Spleen (tissue), 11 donors: Measurements from ENCODE around the gene OR5D13. TPM values are rescaled to one million over a fixed set of nuclear protein-coding genes. Genes with fewer than 3 reads are reported as not detected.

ENCODE experiments used
- DNase-seq: peaks from one replicate; pipeline ENCODE4 v3.0.0-alpha.2; 2020
- H3K27ac ChIP-seq, 8 donors: fragments of 200-600 bp; sonication (generic) in 7 of 8; 1 replicate in 4 of 8; 2 replicates in 4 of 8; pipeline versions ENCODE4 v1.5.0 to v1.8.0; 2016 to 2021; ENCODE audit warnings: inconsistent platforms in 4 of 8, mild to moderate bottlenecking in 4 of 8, moderate library complexity in 1 of 8
- H3K27me3 ChIP-seq, 7 donors: fragments of 200-600 bp; sonication (generic) in 6 of 7; replicated peaks in 1 of 7; 1 replicate in 4 of 7; 2 replicates in 3 of 7; pipeline versions ENCODE4 v1.5.0 to v1.8.0; 2016 to 2021; ENCODE audit warnings: inconsistent platforms in 3 of 7, mild to moderate bottlenecking in 1 of 7
- H3K36me3 ChIP-seq, 6 donors: fragments of 200-600 bp; sonication (generic) in 5 of 6; 1 replicate in 4 of 6; 2 replicates in 2 of 6; pipeline versions ENCODE4 v1.5.0 to v1.8.0; 2016 to 2021; ENCODE audit warnings: inconsistent platforms in 2 of 6
- H3K4me1 ChIP-seq, 6 donors: fragments of 200-600 bp; sonication (generic) in 5 of 6; 1 replicate in 3 of 6; 2 replicates in 3 of 6; pipeline versions ENCODE4 v1.5.0 to v1.8.0; 2016 to 2021; ENCODE audit warnings: inconsistent platforms in 3 of 6
- H3K4me3 ChIP-seq, 8 donors: fragments of 200-600 bp; sonication (generic) in 7 of 8; 1 replicate in 4 of 8; 2 replicates in 4 of 8; pipeline versions ENCODE4 v1.5.0 to v1.8.0; 2016 to 2021; ENCODE audit warnings: inconsistent platforms in 4 of 8, mild to moderate bottlenecking in 4 of 8, moderate library complexity in 2 of 8
- H3K9me3 ChIP-seq, 8 donors: fragments of 200-600 bp; sonication (generic) in 7 of 8; 1 replicate in 4 of 8; 2 replicates in 4 of 8; pipeline versions ENCODE4 v1.5.0 to v1.8.0; 2016 to 2021; ENCODE audit warnings: inconsistent platforms in 4 of 8
- CTCF ChIP-seq, 11 experiments: fragments of 200-600 bp in 7 of 11; fragments of 450-650 bp in 4 of 11; sonication (generic) in 4 of 11; IDR thresholded peaks in 8 of 11; conservative IDR thresholded peaks in 3 of 11; 1 replicate in 7 of 11; 2 replicates in 4 of 11; pipeline versions ENCODE4 v1.4.0 to v1.8.0; 2016 to 2021; ENCODE audit warnings: antibody characterized with exemption in 11 of 11, inconsistent platforms in 4 of 11, mild to moderate bottlenecking in 1 of 11
- POLR2A ChIP-seq, 3 donors: fragments of 450-650 bp; IDR thresholded peaks; one replicate each; pipeline ENCODE4 v1.5.1; 2017; ENCODE audit warnings: antibody characterized with exemption in 3 of 3, mild to moderate bottlenecking in 1 of 3
- POLR2AphosphoS5 ChIP-seq, 3 donors: sonication (generic); formaldehyde crosslinking; IDR thresholded peaks; one replicate each; pipeline ENCODE4 v1.5.1; 2017; ENCODE audit warnings: antibody characterized with exemption in 3 of 3
- WGBS, 5 donors: extraction: QIAGEN DNeasy Blood & Tissue Kit in 3 of 5; methylation state at CpG; one replicate each; pipeline versions ENCODE4 v1.1.5 to v1.1.7; 2013 to 2018; 5-methylcytosine and 5-hydroxymethylcytosine counted together
- intact Hi-C: fragments of 100-400 bp; cut with DNase I; formaldehyde crosslinking; loops from one replicate; pipeline ENCODE4 v1.15.0; 2023; ENCODE audit warnings: low total_unique reads
- polyA plus RNA-seq, 3 donors: library from polyadenylated mRNA; stranded (reverse); fragments of 200-250 nt; gene quantifications; one replicate each; pipeline ENCODE4 v1.2.1, GENCODE V29; 2013
- total RNA-seq, 7 donors: library from RNA; depleted of rRNA in 3 of 7; stranded (reverse); fragments of >200 nt in 3 of 7; fragmentation: NEBNext Ultra II Directional in 4 of 7; extraction: Animal tissue kit (Norgen Biotek cat#: 25700) in 4 of 7; gene quantifications; one replicate each; pipeline versions ENCODE4 v1.1.0 to v1.2.1, GENCODE V29; 2016 to 2021
- donor health status: healthy with polysubstance abuse.
- donor health status: DM: no; HTN: no; CAD: no; lungs with moderate emphysema.
- donor health status: DM: no; HTN: no; CAD: no.
- donor health status: Bipolar disorder and iron deficiency.
- donor health status: healthy.
- donor health status: DM: no; HTN: no; CAD: no.
- donor health status: DM: yes; HTN: yes; CAD: no.

The OR5D13 gene
- total and polyA plus RNA-seq, 10 donors = not detected

- H3K9me3 ChIP-seq = peaks cover 0 to 26% (median 11%) of the 10 kb centered on the region in 8 donors
- DNase-seq = no peak
- H3K27ac ChIP-seq = no peak overlapping the region
- TF ChIP-seq POLR2AphosphoS5 (IDR thresholded peaks at IDR 0.05) (no peak), POLR2A (IDR thresholded peaks at IDR 0.05) (no peak)
- no peaks in the 10 kb centered on the region for H3K4me1 ChIP-seq
- WGBS, 5 donors = 45 to 81% (median 60%) methylated on average over 2 of the region's 2 CpGs
- intact Hi-C loops = no loop called here
- H3K4me3 ChIP-seq = no peak overlapping the region
- no peaks in the 10 kb centered on the region for H3K36me3 ChIP-seq
- no peaks in the 10 kb centered on the region for H3K27me3 ChIP-seq
These were observed 20.1 kb downstream of the OR5D13 start for GRCh38 chr11:55793321-55793720.

GRCh38 chr11:55795256-55795655, 22.0 kb downstream of the OR5D13 start, which contains the start of gene OR5D14:
Gene OR5D14 (plus strand): TSS chr11:55795556. CDS start chr11:55795556, 0 bp downstream.
- H3K4me3 ChIP-seq = no peak within 1 kb of the TSS
- H3K36me3 ChIP-seq = no peaks in the 10 kb centered on the region
- intact Hi-C loops = no loop called here
- TF ChIP-seq CTCF (IDR thresholded peaks at IDR 0.05 in 8 of 11, conservative IDR thresholded peaks at IDR 0.05 in 3 of 11) (no peak), POLR2AphosphoS5 (IDR thresholded peaks at IDR 0.05) (no peak), POLR2A (IDR thresholded peaks at IDR 0.05) (no peak)
- DNase-seq = no peak
- no peaks in the 10 kb centered on the region for H3K4me1 ChIP-seq
- H3K9me3 ChIP-seq = peaks cover 0 to 45% (median 16%) of the 10 kb centered on the region in 8 donors
- no peaks in the 10 kb centered on the region for H3K27me3 ChIP-seq
- no peak within 1 kb of the TSS for H3K27ac ChIP-seq

GRCh38 chr11:55806248-55806647, 33.0 kb downstream of the OR5D13 start:
- H3K27me3 ChIP-seq = no peaks in the 10 kb centered on the region
- no peak for DNase-seq
- no peak overlapping the region for H3K27ac ChIP-seq
- intact Hi-C loops = no loop called here
- H3K9me3 ChIP-seq = peaks cover 0 to 66% (median 33%) of the 10 kb centered on the region in 8 donors
- no peak for TF ChIP-seq POLR2A (IDR thresholded peaks at IDR 0.05)
- TF ChIP-seq CTCF (IDR thresholded peaks at IDR 0.05 in 8 of 11, conservative IDR thresholded peaks at IDR 0.05 in 3 of 11) = no peak
- TF ChIP-seq POLR2AphosphoS5 (IDR thresholded peaks at IDR 0.05) = no peak
- WGBS, 5 donors = 75 to 94% (median 88%) methylated on average over 1 of the region's 1 CpG
- H3K4me1 ChIP-seq = no peaks in the 10 kb centered on the region
- no peaks in the 10 kb centered on the region for H3K36me3 ChIP-seq
- H3K4me3 ChIP-seq = no peak overlapping the region

GRCh38 chr11:55811067-55811466, 37.8 kb downstream of the OR5D13 start, which contains the start of gene OR5L1:
Gene OR5L1 (plus strand): TSS chr11:55811367. CDS start chr11:55811467, 100 bp downstream.
- Histone ChIP-seq H3K4me1 (no peaks in the 10 kb centered on the region), H3K4me3 (no peak within 1 kb of the TSS), H3K27me3 (no peaks in the 10 kb centered on the region), H3K9me3 (peaks cover 0 to 51% (median 23%) of the 10 kb centered on the region in 8 donors), H3K36me3 (no peaks in the 10 kb centered on the region), H3K27ac (no peak within 1 kb of the TSS)
- no peak for DNase-seq
- intact Hi-C loops = no loop called here
- 83 to 96% (median 86%) methylated on average over 1 of the region's 1 CpG for WGBS, 5 donors
- no peak for TF ChIP-seq CTCF (IDR thresholded peaks at IDR 0.05 in 8 of 11, conservative IDR thresholded peaks at IDR 0.05 in 3 of 11)
- no peak for TF ChIP-seq POLR2A (IDR thresholded peaks at IDR 0.05)
- no peak for TF ChIP-seq POLR2AphosphoS5 (IDR thresholded peaks at IDR 0.05)

- Histone ChIP-seq H3K4me1 (no peaks in the 10 kb centered on the region), H3K9me3 (peaks cover 0 to 35% (median 10%) of the 10 kb centered on the region in 8 donors), H3K27me3 (no peaks in the 10 kb centered on the region), H3K4me3 (no peak within 1 kb of the TSS), H3K27ac (no peak within 1 kb of the TSS), H3K36me3 (no peaks in the 10 kb centered on the region)
- intact Hi-C loops = no loop called here
- 81 to 87% (median 83%) methylated on average over 5 of the region's 5 CpGs for WGBS, 5 donors
- no peak for DNase-seq
- TF ChIP-seq POLR2A (IDR thresholded peaks at IDR 0.05) = no peak
- TF ChIP-seq CTCF (IDR thresholded peaks at IDR 0.05 in 8 of 11, conservative IDR thresholded peaks at IDR 0.05 in 3 of 11) = no peak
- TF ChIP-seq POLR2AphosphoS5 (IDR thresholded peaks at IDR 0.05) = no peak
These were observed 46.1 kb downstream of the OR5D13 start, which contains the start of gene OR5D18 for GRCh38 chr11:55819330-55819729. Gene OR5D18 (plus strand): TSS chr11:55819630. CDS start chr11:55819630, 0 bp downstream.
